H4 (cell line): ENCODE data around the gene VTN. TPM values are rescaled to one million over a fixed set of nuclear protein-coding genes. Genes with fewer than 3 reads are reported as not detected.

Experiments
- DNase-seq: peaks from one replicate; pipeline ENCODE4 v3.0.0-alpha.2; 2015; ENCODE audit warnings: low spot score
- total RNA-seq: library from RNA; depleted of rRNA; stranded (reverse); fragments of >200 nt; shearing (Covaris generic); gene quantifications from 2 replicates; pipeline ENCODE4 v1.2.3, GENCODE V29; 2014

VTN gene
- total RNA-seq, 1 experiment from 2014 or later = not detected

- no peak for DNase-seq
Measured at GRCh38 chr17:28368915-28369683, 1.0 kb downstream of the VTN start.

GRCh38 chr17:28368306-28368831 is 1.7 kb downstream of the VTN start:
- DNase-seq = no peak

- no peak for DNase-seq
Measured at GRCh38 chr17:28367641-28368305, 2.3 kb downstream of the VTN start.

GRCh38 chr17:28366605-28367004 is 3.5 kb downstream of the VTN start:
- no peak for DNase-seq

GRCh38 chr17:28365487-28365886 is 4.6 kb downstream of the VTN start:
- DNase-seq = no peak

- DNase-seq = no peak
Measured at GRCh38 chr17:28364665-28365363, 5.3 kb downstream of the VTN start, which contains the start of gene SEBOX. TSS of gene SEBOX (minus strand) at chr17:28365199. CDS start at chr17:28365151, 48 bp downstream.

- no peak for DNase-seq
Measured at GRCh38 chr17:28363776-28364650, 6.1 kb downstream of the VTN start.

- no peak for DNase-seq
Measured at GRCh38 chr17:28363186-28363585, 6.9 kb downstream of the VTN start.

GRCh38 chr17:28357901-28358197 is 12.3 kb downstream of the VTN start:
- DNase-seq = no peak

- DNase-seq = peak; percentile 90
Measured at GRCh38 chr17:28357061-28357900, 12.8 kb downstream of the VTN start, which contains the start of gene POLDIP2. TSS of gene POLDIP2 (minus strand) at chr17:28357527. CDS start at chr17:28357448, 79 bp downstream.

GRCh38 chr17:28350271-28350670 is 19.8 kb downstream of the VTN start:
- DNase-seq = no peak

- no peak for DNase-seq
Measured at GRCh38 chr17:28348979-28349378, 21.1 kb downstream of the VTN start.

- peak; percentile 92 for DNase-seq
Measured at GRCh38 chr17:28347261-28347891, 22.7 kb downstream of the VTN start.

- DNase-seq = no peak
Measured at GRCh38 chr17:28346746-28347246, 23.3 kb downstream of the VTN start.

GRCh38 chr17:28346199-28346580 is 23.9 kb downstream of the VTN start:
- DNase-seq = no peak

- DNase-seq = no peak
Measured at GRCh38 chr17:28345419-28346198, 24.5 kb downstream of the VTN start.

GRCh38 chr17:28344435-28344901 is 25.6 kb downstream of the VTN start:
- no peak for DNase-seq

- no peak for DNase-seq
Measured at GRCh38 chr17:28344011-28344410, 26.1 kb downstream of the VTN start.

- DNase-seq = no peak
Measured at GRCh38 chr17:28343491-28343932, 26.6 kb downstream of the VTN start.
